ENCODE data around the gene KRTAP1-5.

DNA sequence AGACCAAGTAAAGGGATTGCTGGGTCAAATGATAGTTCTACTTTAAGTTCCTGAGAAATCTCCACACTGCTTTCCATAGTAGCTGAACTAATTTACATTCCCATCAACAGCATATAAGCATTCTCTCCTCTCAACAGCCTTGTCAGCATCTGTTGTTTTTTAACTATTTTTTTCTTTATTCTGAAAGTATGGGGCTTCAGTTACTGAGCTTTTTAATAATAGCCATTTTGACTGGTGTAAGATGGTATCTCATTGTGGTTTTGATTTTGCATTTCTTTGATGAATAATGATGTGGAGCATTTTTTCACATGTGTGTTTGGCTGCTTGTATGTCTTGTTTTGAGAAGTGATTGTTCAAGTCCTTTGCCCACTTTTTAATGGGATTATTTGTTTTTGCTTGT is 25.6 kb upstream of the KRTAP1-5 start:
- TF ChIP-seq, protein P1, sequence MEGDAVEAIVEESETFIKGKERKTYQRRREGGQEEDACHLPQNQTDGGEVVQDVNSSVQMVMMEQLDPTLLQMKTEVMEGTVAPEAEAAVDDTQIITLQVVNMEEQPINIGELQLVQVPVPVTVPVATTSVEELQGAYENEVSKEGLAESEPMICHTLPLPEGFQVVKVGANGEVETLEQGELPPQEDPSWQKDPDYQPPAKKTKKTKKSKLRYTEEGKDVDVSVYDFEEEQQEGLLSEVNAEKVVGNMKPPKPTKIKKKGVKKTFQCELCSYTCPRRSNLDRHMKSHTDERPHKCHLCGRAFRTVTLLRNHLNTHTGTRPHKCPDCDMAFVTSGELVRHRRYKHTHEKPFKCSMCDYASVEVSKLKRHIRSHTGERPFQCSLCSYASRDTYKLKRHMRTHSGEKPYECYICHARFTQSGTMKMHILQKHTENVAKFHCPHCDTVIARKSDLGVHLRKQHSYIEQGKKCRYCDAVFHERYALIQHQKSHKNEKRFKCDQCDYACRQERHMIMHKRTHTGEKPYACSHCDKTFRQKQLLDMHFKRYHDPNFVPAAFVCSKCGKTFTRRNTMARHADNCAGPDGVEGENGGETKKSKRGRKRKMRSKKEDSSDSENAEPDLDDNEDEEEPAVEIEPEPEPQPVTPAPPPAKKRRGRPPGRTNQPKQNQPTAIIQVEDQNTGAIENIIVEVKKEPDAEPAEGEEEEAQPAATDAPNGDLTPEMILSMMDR (IDR thresholded peaks at IDR 0.05), result no peak
- TF ChIP-seq POLR2A (IDR thresholded peaks at IDR 0.05; ENCODE audit: low read depth) (no peak), POLR2AphosphoS5 (IDR thresholded peaks at IDR 0.05) (no peak)
